Osteocyte (in vitro differentiated cells): ENCODE measurements around the gene WDR3. TPM values are rescaled to one million over a fixed set of nuclear protein-coding genes. Genes with fewer than 3 reads are reported as not detected.
"Not testable (repeated sequence)": the region's sequence is repeated elsewhere in the genome, so short reads cannot be mapped to it uniquely, and the experiment has no call there.

Source experiments
- DNase-seq: peaks from one replicate; pipeline ENCODE4 v3.0.0; 2021; ENCODE audit warnings: mixed read lengths; ENCODE audit not compliant: unreplicated experiment; ENCODE audit errors: extremely low spot score
- H3K27ac Mint-ChIP-seq: one replicate; pipeline ENCODE4 v1.8.0; 2021; ENCODE audit warnings: mild to moderate bottlenecking, mixed read lengths; ENCODE audit not compliant: unreplicated experiment
- H3K27me3 Mint-ChIP-seq: one replicate; pipeline ENCODE4 v1.8.0; 2021; ENCODE audit warnings: mixed read lengths; ENCODE audit not compliant: unreplicated experiment
- H3K36me3 Mint-ChIP-seq: one replicate; pipeline ENCODE4 v1.8.0; 2021; ENCODE audit warnings: mixed read lengths; ENCODE audit not compliant: unreplicated experiment
- H3K4me1 Mint-ChIP-seq: one replicate; pipeline ENCODE4 v1.8.0; 2021; ENCODE audit warnings: mixed read lengths; ENCODE audit not compliant: unreplicated experiment
- H3K4me3 Mint-ChIP-seq: one replicate; pipeline ENCODE4 v1.8.0; 2021; ENCODE audit warnings: mild to moderate bottlenecking, moderate library complexity, mixed read lengths; ENCODE audit not compliant: unreplicated experiment
- H3K9me3 Mint-ChIP-seq: one replicate; pipeline ENCODE4 v1.8.0; 2021; ENCODE audit warnings: mixed read lengths; ENCODE audit not compliant: unreplicated experiment
- CTCF ChIP-seq: fragments of 200-600 bp; sonication (generic); IDR thresholded peaks from 2 replicates; pipeline ENCODE4 v1.5.0; 2021; ENCODE audit warnings: antibody characterized with exemption, mild to moderate bottlenecking, moderate library complexity
- total RNA-seq: library from RNA; stranded (reverse); gene quantifications from 2 replicates; pipeline ENCODE4 v1.2.1, GENCODE V29; 2021

WDR3 gene
- total RNA-seq, 1 donor from 2014 or later = 24.0 TPM

- no peak overlapping the region for H3K4me3 Mint-ChIP-seq
- DNase-seq = no peak
- no peaks in the 10 kb centered on the region for H3K9me3 Mint-ChIP-seq
- TF ChIP-seq CTCF = no peak
- no peak overlapping the region for H3K27ac Mint-ChIP-seq
- peaks cover 51% of the 10 kb centered on the region for H3K36me3 Mint-ChIP-seq
- H3K4me1 Mint-ChIP-seq = no peaks in the 10 kb centered on the region
- no peaks in the 10 kb centered on the region for H3K27me3 Mint-ChIP-seq
These were observed 25.1 kb upstream of the WDR3 start for GRCh38 chr1:117904485-117904884.

- H3K36me3 Mint-ChIP-seq = peaks cover 50% of the 10 kb centered on the region
- H3K27me3 Mint-ChIP-seq = no peaks in the 10 kb centered on the region
- no peak overlapping the region for H3K27ac Mint-ChIP-seq
- H3K9me3 Mint-ChIP-seq = no peaks in the 10 kb centered on the region
- no peak for DNase-seq
- TF ChIP-seq CTCF = no peak
- H3K4me1 Mint-ChIP-seq = no peaks in the 10 kb centered on the region
- H3K4me3 Mint-ChIP-seq = no peak overlapping the region
These were observed 24.5 kb upstream of the WDR3 start for GRCh38 chr1:117905019-117905418.

GRCh38 chr1:117911051-117911450 lies 18.5 kb upstream of the WDR3 start:
- H3K36me3 Mint-ChIP-seq = peaks cover 49% of the 10 kb centered on the region
- no peak for TF ChIP-seq CTCF
- H3K27me3 Mint-ChIP-seq = no peaks in the 10 kb centered on the region
- no peak overlapping the region for H3K4me3 Mint-ChIP-seq
- H3K4me1 Mint-ChIP-seq = peaks cover 3% of the 10 kb centered on the region
- no peaks in the 10 kb centered on the region for H3K9me3 Mint-ChIP-seq
- H3K27ac Mint-ChIP-seq = no peak overlapping the region
- no peak for DNase-seq

- Mint-ChIP-seq H3K9me3 (no peaks in the 10 kb centered on the region), H3K36me3 (peaks cover 44% of the 10 kb centered on the region), H3K27me3 (no peaks in the 10 kb centered on the region), H3K4me1 (peaks cover under 1% of the 10 kb centered on the region), H3K27ac (no peak overlapping the region), H3K4me3 (no peak overlapping the region)
- no peak for TF ChIP-seq CTCF
- no peak for DNase-seq
These were observed 10.2 kb upstream of the WDR3 start for GRCh38 chr1:117919376-117919775.

GRCh38 chr1:117921991-117922390 lies 7.5 kb upstream of the WDR3 start:
- peaks cover 24% of the 10 kb centered on the region for H3K36me3 Mint-ChIP-seq
- H3K9me3 Mint-ChIP-seq = no peaks in the 10 kb centered on the region
- H3K27ac Mint-ChIP-seq = no peak overlapping the region
- TF ChIP-seq CTCF = no peak
- DNase-seq = no peak
- no peak overlapping the region for H3K4me3 Mint-ChIP-seq
- H3K4me1 Mint-ChIP-seq = peaks cover under 1% of the 10 kb centered on the region
- H3K27me3 Mint-ChIP-seq = no peaks in the 10 kb centered on the region

- H3K27me3 Mint-ChIP-seq, H3K4me1 Mint-ChIP-seq, H3K4me3 Mint-ChIP-seq, H3K9me3 Mint-ChIP-seq, H3K27ac Mint-ChIP-seq, DNase-seq: not testable (repeated sequence)
- H3K36me3 Mint-ChIP-seq = peaks cover 19% of the 10 kb centered on the region
These were observed 6.8 kb upstream of the WDR3 start for GRCh38 chr1:117922717-117923116.
